ENCODE data around the gene TRAPPC3L. TPM values are rescaled to one million over a fixed set of nuclear protein-coding genes. Genes with fewer than 3 reads are reported as not detected.

The TRAPPC3L gene
- polyA plus RNA-seq, 6 donors from 2014 or later = 0.24 to 0.84 (median 0.38) TPM; not detected in 3

GRCh38 chr6:116492331-116493067 is 53.0 kb downstream of the TRAPPC3L start:
- ATAC-seq (ENCODE audit: low read depth in 2 of 2) = no peak
- H3K27me3 Mint-ChIP-seq = no peaks in the 10 kb centered on the region
- DNase-seq = no peak
- no peak overlapping the region for H3K27ac Mint-ChIP-seq
- no peaks in the 10 kb centered on the region for H3K4me1 Mint-ChIP-seq
- H3K9me3 Mint-ChIP-seq = peaks cover 0 to 22% (median 11%) of the 10 kb centered on the region in 7 donors
- peaks cover 3 to 8% of the 10 kb centered on the region in 2 donors for H3K36me3 Mint-ChIP-seq
- no peak overlapping the region for H3K4me3 Mint-ChIP-seq

DNA sequence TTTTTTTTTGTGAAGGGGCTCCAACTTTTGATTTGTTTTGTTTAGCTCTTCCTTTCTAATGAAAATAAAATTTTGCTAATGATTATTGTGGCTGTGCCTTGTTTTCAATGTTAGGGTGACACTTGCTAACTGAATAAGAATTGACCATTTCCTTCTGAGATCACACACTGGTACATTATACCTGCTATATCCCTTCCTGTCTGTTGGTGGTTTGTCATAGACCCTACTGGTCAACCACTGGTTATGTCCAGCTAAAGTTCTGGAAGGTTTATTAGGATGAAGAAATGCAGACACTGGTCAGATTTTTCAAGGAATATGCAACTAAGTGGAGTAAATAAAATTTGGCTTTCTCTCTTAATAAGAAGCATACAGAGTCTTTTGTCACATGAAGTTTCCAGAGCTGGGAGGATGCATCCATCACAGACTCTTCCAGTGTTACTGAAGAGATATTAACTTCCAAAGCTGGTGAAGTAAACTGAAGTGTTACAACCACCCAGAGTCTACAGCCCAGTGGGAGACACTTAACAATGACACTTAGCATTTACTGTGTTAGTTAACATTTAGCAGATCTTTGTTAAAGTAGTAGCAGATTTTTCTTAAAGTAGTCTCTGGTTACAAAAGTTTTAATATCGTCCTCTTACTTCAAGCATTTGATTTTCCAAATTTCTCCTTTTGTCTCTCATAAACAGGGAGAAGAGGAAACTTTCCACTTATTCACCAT is 53.7 kb downstream of the TRAPPC3L start:
- no peaks in the 10 kb centered on the region for H3K4me1 Mint-ChIP-seq
- ATAC-seq (ENCODE audit: low read depth in 2 of 2) (no peak), DNase-seq (no peak)
- no peaks in the 10 kb centered on the region for H3K27me3 Mint-ChIP-seq
- peaks cover 3 to 8% of the 10 kb centered on the region in 2 donors for H3K36me3 Mint-ChIP-seq
- H3K9me3 Mint-ChIP-seq = peaks cover 0 to 22% (median 11%) of the 10 kb centered on the region in 7 donors
- H3K4me3 Mint-ChIP-seq = no peak overlapping the region
- no peak overlapping the region for H3K27ac Mint-ChIP-seq

DNA sequence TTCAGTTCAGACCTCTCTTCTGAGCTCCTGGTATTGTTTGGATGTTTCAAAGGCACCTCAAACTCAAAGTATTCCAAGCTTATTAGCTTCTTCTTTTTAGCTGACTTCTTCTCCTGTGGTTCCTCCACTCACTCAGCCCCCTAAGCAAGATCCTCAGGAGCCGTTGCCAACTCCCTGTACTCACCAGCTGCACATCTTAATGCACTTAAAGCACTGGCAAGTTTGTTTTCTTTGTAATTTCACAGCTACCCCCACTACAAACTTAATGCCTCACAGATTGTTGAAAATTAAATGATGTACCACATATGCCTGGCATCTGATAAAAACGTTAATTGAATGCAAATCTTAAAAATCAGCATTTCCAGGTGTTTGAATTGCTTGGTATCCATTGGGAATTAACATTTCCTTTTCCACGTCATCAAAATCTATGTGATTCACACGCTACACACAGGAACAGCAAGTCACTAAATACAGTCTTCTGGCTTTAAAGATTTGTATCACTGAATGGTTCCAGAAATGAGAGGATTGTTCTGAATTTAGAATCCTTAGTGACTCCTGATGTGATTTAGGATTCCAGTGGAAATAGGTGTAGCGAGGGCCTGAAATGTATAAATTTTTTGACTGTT is 59.8 kb downstream of the TRAPPC3L start:
- Mint-ChIP-seq H3K27me3 (peaks cover 0 to 5% (median 0%) of the 10 kb centered on the region in 3 donors), H3K27ac (peak overlapping the region in 3 of 6 donors; percentile 14 to 54 (median 31)), H3K36me3 (no peaks in the 10 kb centered on the region), H3K4me3 (no peak overlapping the region), H3K4me1 (no peaks in the 10 kb centered on the region), H3K9me3 (peaks cover 0 to 9% (median 2%) of the 10 kb centered on the region in 7 donors)
- DNase-seq (no peak), ATAC-seq (ENCODE audit: low read depth in 2 of 2) (no peak)

- H3K27ac Mint-ChIP-seq = no peak overlapping the region
- peaks cover 0 to 1% (median 0%) of the 10 kb centered on the region in 7 donors for H3K9me3 Mint-ChIP-seq
- H3K4me3 Mint-ChIP-seq = no peak overlapping the region
- H3K27me3 Mint-ChIP-seq = peaks cover 0 to 5% (median 0%) of the 10 kb centered on the region in 3 donors
- ATAC-seq (ENCODE audit: low read depth in 2 of 2) (no peak), DNase-seq (no peak)
- no peaks in the 10 kb centered on the region for H3K4me1 Mint-ChIP-seq
- no peaks in the 10 kb centered on the region for H3K36me3 Mint-ChIP-seq
Measured at GRCh38 chr6:116483616-116484015, 61.9 kb downstream of the TRAPPC3L start.

GRCh38 chr6:116482780-116483179 is 62.7 kb downstream of the TRAPPC3L start:
- H3K4me1 Mint-ChIP-seq = no peaks in the 10 kb centered on the region
- no peaks in the 10 kb centered on the region for H3K36me3 Mint-ChIP-seq
- DNase-seq (no peak), ATAC-seq (ENCODE audit: low read depth in 2 of 2) (no peak)
- peaks cover 0 to 4% (median 0%) of the 10 kb centered on the region in 7 donors for H3K9me3 Mint-ChIP-seq
- H3K4me3 Mint-ChIP-seq = no peak overlapping the region
- H3K27ac Mint-ChIP-seq = peak overlapping the region in 1 of 6 donors; percentile 50
- H3K27me3 Mint-ChIP-seq = peaks cover 0 to 5% (median 0%) of the 10 kb centered on the region in 3 donors

GRCh38 chr6:116476002-116476678 is 69.3 kb downstream of the TRAPPC3L start:
- Mint-ChIP-seq H3K36me3 (no peaks in the 10 kb centered on the region), H3K27me3 (no peaks in the 10 kb centered on the region), H3K27ac (peak overlapping the region; percentile 30 to 92 (median 82)), H3K4me1 (peaks cover 25 to 37% (median 27%) of the 10 kb centered on the region in 3 donors), H3K4me3 (peak overlapping the region; percentile 5 to 85 (median 71)), H3K9me3 (peaks cover 0 to 7% (median 3%) of the 10 kb centered on the region in 7 donors)
- DNase-seq (peak; percentile 76), ATAC-seq (ENCODE audit: low read depth in 2 of 2) (peak; percentile 99 to 100)

DNA sequence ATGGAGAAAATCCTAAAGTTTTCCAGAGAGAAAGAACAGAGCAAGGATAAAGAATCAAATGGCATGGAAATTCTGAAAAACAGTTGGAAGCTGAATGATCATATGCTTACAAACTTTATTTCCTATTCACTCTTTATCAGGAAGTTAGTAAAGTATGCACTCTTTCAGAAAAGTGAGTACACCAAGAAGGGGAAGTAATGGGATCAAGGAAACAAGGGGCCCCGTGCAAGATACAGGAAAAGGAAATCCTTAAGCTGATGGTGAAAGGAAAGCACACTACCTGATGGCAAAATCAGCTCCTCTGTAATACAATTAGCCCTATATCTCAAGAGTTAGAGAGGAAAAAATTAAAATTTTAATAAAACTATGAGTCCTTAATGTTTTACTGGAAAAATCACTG is 70.3 kb downstream of the TRAPPC3L start:
- ATAC-seq (ENCODE audit: low read depth in 2 of 2) (no peak), DNase-seq (no peak)
- Mint-ChIP-seq H3K27me3 (no peaks in the 10 kb centered on the region), H3K36me3 (no peaks in the 10 kb centered on the region), H3K4me1 (peaks cover 25 to 37% (median 27%) of the 10 kb centered on the region in 3 donors), H3K9me3 (peaks cover 0 to 7% (median 3%) of the 10 kb centered on the region in 7 donors), H3K27ac (peak overlapping the region in 5 of 6 donors; percentile 22 to 92 (median 86)), H3K4me3 (peak overlapping the region; percentile 20 to 85 (median 71))

DNA sequence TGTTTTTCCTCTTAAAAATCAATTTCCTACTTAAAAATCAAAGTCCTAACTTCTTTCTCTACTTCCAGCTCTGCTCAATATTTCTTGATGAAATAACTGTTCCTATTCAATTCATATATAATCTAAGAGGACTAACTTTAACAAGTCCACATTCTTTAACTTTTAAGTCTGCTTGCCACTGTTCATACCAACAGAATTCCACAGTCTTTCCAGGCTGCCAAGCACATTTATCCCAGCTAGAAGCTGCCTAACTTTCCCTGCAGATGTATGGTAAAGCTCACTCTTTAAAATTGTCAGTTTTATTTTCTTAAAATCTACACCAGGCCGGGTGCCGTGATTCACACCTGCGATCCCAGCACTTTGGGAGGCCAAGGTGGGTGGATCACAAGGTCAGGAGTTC is 72.8 kb downstream of the TRAPPC3L start:
- Mint-ChIP-seq H3K9me3 (peaks cover 0 to 8% (median 0%) of the 10 kb centered on the region in 7 donors), H3K27ac (peak overlapping the region in 1 of 6 donors; percentile 29), H3K27me3 (no peaks in the 10 kb centered on the region), H3K36me3 (no peaks in the 10 kb centered on the region), H3K4me3 (no peak overlapping the region), H3K4me1 (peaks cover 33 to 41% (median 37%) of the 10 kb centered on the region in 3 donors)
- no peak for ATAC-seq (ENCODE audit: low read depth in 2 of 2)
- DNase-seq = no peak

- no peak for ATAC-seq (ENCODE audit: low read depth in 2 of 2)
Measured at GRCh38 chr6:116471531-116471930, 74.0 kb downstream of the TRAPPC3L start.

GRCh38 chr6:116468293-116468692 is 77.2 kb downstream of the TRAPPC3L start:
- Mint-ChIP-seq H3K36me3 (no peaks in the 10 kb centered on the region), H3K9me3 (peaks cover 0 to 2% (median 0%) of the 10 kb centered on the region in 7 donors), H3K4me3 (peak overlapping the region in 1 of 8 donors; percentile 55), H3K27ac (peak overlapping the region in 2 of 6 donors; percentile 53 to 95), H3K4me1 (peaks cover 31 to 42% (median 41%) of the 10 kb centered on the region in 3 donors), H3K27me3 (no peaks in the 10 kb centered on the region)
- no peak for DNase-seq
- ATAC-seq (ENCODE audit: low read depth in 2 of 2) = no peak

More at GRCh38 chr6:116471531-116471930, 74.0 kb downstream of the TRAPPC3L start:
- H3K9me3 Mint-ChIP-seq = peaks cover 0 to 4% (median 0%) of the 10 kb centered on the region in 7 donors
- no peaks in the 10 kb centered on the region for H3K27me3 Mint-ChIP-seq
- H3K27ac Mint-ChIP-seq = peak overlapping the region in 1 of 6 donors; percentile 39
- H3K4me1 Mint-ChIP-seq = peaks cover 37 to 47% (median 41%) of the 10 kb centered on the region in 3 donors
- no peak overlapping the region for H3K4me3 Mint-ChIP-seq
- H3K36me3 Mint-ChIP-seq = no peaks in the 10 kb centered on the region
- DNase-seq = no peak

DNA sequence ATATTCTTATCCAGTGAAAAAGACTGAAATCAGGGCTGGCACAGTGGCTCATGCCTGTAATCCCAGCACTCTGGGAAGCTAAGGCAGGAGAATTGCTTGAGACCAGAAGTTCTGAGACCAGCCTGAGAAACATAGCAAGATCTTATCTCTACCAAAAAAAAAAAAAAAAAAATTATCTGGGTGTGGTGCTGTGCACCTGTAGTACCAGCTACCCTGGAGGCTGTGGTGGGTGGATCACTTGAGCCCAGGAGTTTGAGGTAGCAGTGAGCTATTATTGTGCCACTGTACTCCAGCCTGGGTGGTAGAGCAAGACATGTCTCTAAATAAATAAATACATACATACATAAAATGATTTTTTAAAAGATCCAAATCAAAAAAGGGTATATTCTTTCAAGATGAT is 78.0 kb downstream of the TRAPPC3L start:
- H3K4me1 Mint-ChIP-seq = peaks cover 31 to 48% (median 44%) of the 10 kb centered on the region in 3 donors
- H3K4me3 Mint-ChIP-seq = peak overlapping the region in 7 of 8 donors; percentile 9 to 78 (median 38)

GRCh38 chr6:116467096-116467495 is 78.4 kb downstream of the TRAPPC3L start:
- Mint-ChIP-seq H3K27ac (peak overlapping the region; percentile 88 to 96 (median 94)), H3K4me1 (peaks cover 31 to 50% (median 45%) of the 10 kb centered on the region in 3 donors), H3K36me3 (no peaks in the 10 kb centered on the region), H3K27me3 (no peaks in the 10 kb centered on the region), H3K4me3 (peak overlapping the region in 6 of 8 donors; percentile 22 to 78 (median 60)), H3K9me3 (peaks cover 0 to 2% (median 0%) of the 10 kb centered on the region in 7 donors)
- DNase-seq (no peak), ATAC-seq (ENCODE audit: low read depth in 2 of 2) (no peak)

More for the DNA sequence above, 78.0 kb downstream of the TRAPPC3L start:
- Mint-ChIP-seq H3K27ac (peak overlapping the region; percentile 88 to 96 (median 94)), H3K9me3 (peaks cover 0 to 2% (median 0%) of the 10 kb centered on the region in 7 donors), H3K36me3 (no peaks in the 10 kb centered on the region), H3K27me3 (no peaks in the 10 kb centered on the region)
- ATAC-seq (ENCODE audit: low read depth in 2 of 2) = no peak
- no peak for DNase-seq

All from naive B cell (primary cell).